Measurements from ENCODE around the gene TGFBRAP1. TPM values are rescaled to one million over a fixed set of nuclear protein-coding genes. Genes with fewer than 3 reads are reported as not detected.

TGFBRAP1 gene
- total RNA-seq, 4 donors from 2014 or later = 20.9 to 30.8 (median 23.2) TPM

- no peak for DNase-seq (ENCODE audit: low spot score in 2 of 2)
- Histone ChIP-seq H3K36me3 (no peaks in the 10 kb centered on the region), H3K27me3 (no peaks in the 10 kb centered on the region), H3K4me1 (no peaks in the 10 kb centered on the region), H3K9me3 (no peaks in the 10 kb centered on the region), H3K27ac (no peak overlapping the region), H3K4me3 (no peak overlapping the region)
- 47 to 51% methylated on average over 5 of the region's 5 CpGs for WGBS, 2 donors
- TF ChIP-seq POLR2A (IDR thresholded peaks at IDR 0.05) (no peak), CTCF (IDR thresholded peaks at IDR 0.05) (no peak), EP300 (IDR thresholded peaks at IDR 0.05) (no peak)
These were observed 113.8 kb downstream of the TGFBRAP1 start for GRCh38 chr2:105215586-105216192.

Other genes with a start within 250 kb of the TGFBRAP1 start
- not detected for gene GPR45, start 88.0 kb downstream of the TGFBRAP1 start, total RNA-seq
- gene C2orf49, start 7.8 kb upstream of the TGFBRAP1 start, total RNA-seq = 10 to 100 TPM; 17.1 to 24.0 (median 20.4) TPM
- 10 to 100 TPM; 53.7 to 99.2 (median 71.6) TPM for gene FHL2, start 69.3 kb upstream of the TGFBRAP1 start, total RNA-seq

All from tibial nerve (tissue), 4 donors.